MM.1S (cell line): ENCODE data around the gene KIF9.

Experiments used
- DNase-seq: peaks from one replicate; pipeline ENCODE4 v3.0.0-alpha.2; 2015
- H2AFZ ChIP-seq: fragments of 300-600 bp; sonication (generic); 2 replicates; pipeline ENCODE4 v1.6.0; 2016; ENCODE audit warnings: antibody characterized with exemption, low read length
- H3F3A ChIP-seq: fragments of 300-600 bp; sonication (generic); 2 replicates; pipeline ENCODE4 v1.6.1; 2016; ENCODE audit warnings: mild to moderate bottlenecking, antibody characterized with exemption, low read length, moderate library complexity, mixed read lengths; ENCODE audit not compliant: insufficient read depth
- H3K27ac ChIP-seq: fragments of 300-600 bp; sonication (generic); 2 replicates; pipeline ENCODE4 v1.5.1; 2016; ENCODE audit warnings: mild to moderate bottlenecking, low read length
- H3K27me3 ChIP-seq: fragments of 300-600 bp; sonication (generic); replicated peaks from 2 replicates; pipeline ENCODE4 v1.6.0; 2016; ENCODE audit warnings: low read length; ENCODE audit not compliant: insufficient read depth
- H3K36me3 ChIP-seq: fragments of 300-600 bp; sonication (generic); replicated peaks from 2 replicates; pipeline ENCODE4 v1.6.1; 2016; ENCODE audit warnings: mild to moderate bottlenecking, low read length, mixed read lengths; ENCODE audit not compliant: insufficient read depth
- H3K4me1 ChIP-seq: fragments of 300-600 bp; sonication (generic); 2 replicates; pipeline ENCODE4 v1.6.1; 2016; ENCODE audit warnings: low read length, mixed read lengths
- H3K4me2 ChIP-seq: fragments of 300-600 bp; sonication (generic); 2 replicates; pipeline ENCODE4 v1.6.0; 2016; ENCODE audit warnings: low read depth, low read length
- H3K4me3 ChIP-seq: fragments of 300-600 bp; sonication (generic); 2 replicates; pipeline ENCODE4 v1.5.1; 2016; ENCODE audit warnings: low read length, mixed read lengths
- H3K79me2 ChIP-seq: fragments of 300-600 bp; sonication (generic); 2 replicates; pipeline ENCODE4 v1.6.1; 2016; ENCODE audit warnings: mixed run types, low read length, mixed read lengths
- H3K9ac ChIP-seq: fragments of 300-600 bp; sonication (generic); 2 replicates; pipeline ENCODE4 v1.6.1; 2016; ENCODE audit warnings: low read length, mixed read lengths
- H3K9me2 ChIP-seq: fragments of 300-600 bp; sonication (generic); replicated peaks from 2 replicates; pipeline ENCODE4 v1.6.1; 2016; ENCODE audit warnings: mild to moderate bottlenecking, low read length, mixed read lengths; ENCODE audit not compliant: insufficient read depth
- H3K9me3 ChIP-seq: fragments of 300-600 bp; sonication (generic); replicated peaks from 2 replicates; pipeline ENCODE4 v1.6.1; 2016; ENCODE audit warnings: mild to moderate bottlenecking, low read length, mixed read lengths; ENCODE audit not compliant: insufficient read depth
- H4K20me1 ChIP-seq: fragments of 300-600 bp; sonication (generic); 2 replicates; pipeline ENCODE4 v1.6.1; 2016; ENCODE audit warnings: mild to moderate bottlenecking, low read length, moderate library complexity, mixed read lengths; ENCODE audit not compliant: insufficient read depth
- CTCF ChIP-seq: fragments of 300-600 bp; sonication (generic); IDR thresholded peaks from 2 replicates; pipeline ENCODE4 v1.5.1; 2016; ENCODE audit warnings: antibody characterized with exemption, low read length, mixed read lengths
- EZH2 ChIP-seq: fragments of 300-600 bp; sonication (generic); optimal IDR thresholded peaks from 2 replicates; pipeline ENCODE3; 2017; ENCODE audit warnings: low read depth, mild to moderate bottlenecking, antibody characterized with exemption, low read length, mixed read lengths
- EZH2phosphoT487 ChIP-seq: fragments of 300-600 bp; sonication (generic); IDR thresholded peaks from 2 replicates; pipeline ENCODE4 v1.6.1; 2018; ENCODE audit warnings: antibody characterized with exemption, low read length

The KIF9 gene

GRCh38 chr3:47291158-47291753, 8.7 kb upstream of the KIF9 start:
- H4K20me1 ChIP-seq: no peaks in the 10 kb centered on the region
- H3K27ac ChIP-seq: no peak overlapping the region

GRCh38 chr3:47288966-47289910, 6.6 kb upstream of the KIF9 start:
- Histone ChIP-seq H3K79me2 (peaks cover 73% of the 10 kb centered on the region), H3K4me3 (no peak overlapping the region), H3K9ac (no peak overlapping the region), H2AFZ (no peak overlapping the region), H3K9me2 (no peaks in the 10 kb centered on the region), H3F3A (no peaks in the 10 kb centered on the region), H3K4me1 (no peaks in the 10 kb centered on the region), H3K4me2 (no peak overlapping the region), H3K9me3 (no peaks in the 10 kb centered on the region), H3K27ac (no peak overlapping the region), H3K27me3 (no peaks in the 10 kb centered on the region), H3K36me3 (no peaks in the 10 kb centered on the region), H4K20me1 (no peaks in the 10 kb centered on the region)
- no peak for DNase-seq
- TF ChIP-seq EZH2phosphoT487 (no peak), CTCF (no peak), EZH2 (no peak)

More at GRCh38 chr3:47291158-47291753, 8.7 kb upstream of the KIF9 start:
- H3K4me2 ChIP-seq: no peak overlapping the region
- no peaks in the 10 kb centered on the region for H3K9me2 ChIP-seq
- H3K9ac ChIP-seq: no peak overlapping the region
- no peak for DNase-seq
- TF ChIP-seq CTCF (no peak), EZH2 (no peak), EZH2phosphoT487 (no peak)
- H3K4me3 ChIP-seq: no peak overlapping the region
- no peak overlapping the region for H2AFZ ChIP-seq
- H3K36me3 ChIP-seq: no peaks in the 10 kb centered on the region
- peaks cover 70% of the 10 kb centered on the region for H3K79me2 ChIP-seq
- H3K9me3 ChIP-seq: no peaks in the 10 kb centered on the region
- no peaks in the 10 kb centered on the region for H3K27me3 ChIP-seq
- H3K4me1 ChIP-seq: peaks cover 3% of the 10 kb centered on the region
- no peaks in the 10 kb centered on the region for H3F3A ChIP-seq

- DNase-seq: peak; percentile 8
- peaks cover 50% of the 10 kb centered on the region for H3K79me2 ChIP-seq
- peaks cover 4% of the 10 kb centered on the region; the same call in 1 of the 2 replicates for H3K4me1 ChIP-seq
- H3K4me3 ChIP-seq: peak overlapping the region; percentile 86
- peak overlapping the region; percentile 76 for H3K4me2 ChIP-seq
- no peaks in the 10 kb centered on the region for H3F3A ChIP-seq
- H3K27ac ChIP-seq: peak overlapping the region; percentile 89; the same call in 1 of the 2 replicates
- H3K9me2 ChIP-seq: no peaks in the 10 kb centered on the region
- H3K9ac ChIP-seq: peak overlapping the region; percentile 89
- no peaks in the 10 kb centered on the region for H3K27me3 ChIP-seq
- no peaks in the 10 kb centered on the region for H4K20me1 ChIP-seq
- H3K9me3 ChIP-seq: no peaks in the 10 kb centered on the region
- TF ChIP-seq EZH2phosphoT487 (no peak), CTCF (no peak), EZH2 (no peak)
- no peaks in the 10 kb centered on the region for H3K36me3 ChIP-seq
- H2AFZ ChIP-seq: peak overlapping the region; percentile 89; the same call in 1 of the 2 replicates
These were observed 1.2 kb upstream of the KIF9 start for GRCh38 chr3:47283591-47284364.
